ENCODE data around the gene C20orf141. TPM values are rescaled to one million over a fixed set of nuclear protein-coding genes. Genes with fewer than 3 reads are reported as not detected.
"Not testable (repeated sequence)": the region's sequence is repeated elsewhere in the genome, so short reads cannot be mapped to it uniquely, and the experiment has no call there.

The C20orf141 gene, protein sequence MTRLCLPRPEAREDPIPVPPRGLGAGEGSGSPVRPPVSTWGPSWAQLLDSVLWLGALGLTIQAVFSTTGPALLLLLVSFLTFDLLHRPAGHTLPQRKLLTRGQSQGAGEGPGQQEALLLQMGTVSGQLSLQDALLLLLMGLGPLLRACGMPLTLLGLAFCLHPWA
- total RNA-seq, result not detected

DNA sequence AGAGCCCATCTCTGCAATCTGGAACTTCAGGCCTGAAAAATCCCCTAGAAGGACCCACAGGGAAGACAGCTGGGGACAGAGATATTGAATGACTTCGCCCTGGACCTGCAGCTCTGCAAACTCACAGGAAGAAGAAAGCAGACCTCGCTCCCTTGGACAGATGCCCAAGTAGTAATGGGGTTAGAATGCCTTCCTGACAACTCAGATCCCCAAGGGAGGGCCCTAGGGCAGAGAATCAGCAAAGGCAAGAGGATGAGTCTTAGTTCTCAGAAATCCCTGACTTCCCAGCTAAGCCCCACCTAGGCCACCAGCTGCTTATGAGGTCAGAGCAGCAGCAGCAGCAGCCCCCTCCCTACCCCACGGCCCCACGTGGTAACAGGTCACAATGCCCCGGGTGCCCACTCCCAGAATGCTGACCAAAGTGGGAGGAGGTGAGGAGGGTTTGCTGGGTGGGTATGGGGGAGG lies at the start of gene C20orf141:
TSS of gene C20orf141 (plus strand) at position 401 of the 465 bp plus-strand sequence. CDS start 198 bp downstream, outside the sequence.
- no peak for DNase-seq
- Mint-ChIP-seq H3K4me1 (ENCODE audit: low read depth) (no peaks in the 10 kb centered on the region), H3K4me3 (no peak within 1 kb of the TSS), H3K27ac (no peak within 1 kb of the TSS), H3K27me3 (peaks cover 18% of the 10 kb centered on the region), H3K36me3 (ENCODE audit: low read depth) (no peaks in the 10 kb centered on the region), H3K9me3 (peaks cover 6% of the 10 kb centered on the region)
- ATAC-seq, result no peak
- POLR2A ChIA-PET, result no interaction called here
- intact Hi-C loops (cut with micrococcal nuclease), result no loop called here
- TF ChIP-seq, protein P1, sequence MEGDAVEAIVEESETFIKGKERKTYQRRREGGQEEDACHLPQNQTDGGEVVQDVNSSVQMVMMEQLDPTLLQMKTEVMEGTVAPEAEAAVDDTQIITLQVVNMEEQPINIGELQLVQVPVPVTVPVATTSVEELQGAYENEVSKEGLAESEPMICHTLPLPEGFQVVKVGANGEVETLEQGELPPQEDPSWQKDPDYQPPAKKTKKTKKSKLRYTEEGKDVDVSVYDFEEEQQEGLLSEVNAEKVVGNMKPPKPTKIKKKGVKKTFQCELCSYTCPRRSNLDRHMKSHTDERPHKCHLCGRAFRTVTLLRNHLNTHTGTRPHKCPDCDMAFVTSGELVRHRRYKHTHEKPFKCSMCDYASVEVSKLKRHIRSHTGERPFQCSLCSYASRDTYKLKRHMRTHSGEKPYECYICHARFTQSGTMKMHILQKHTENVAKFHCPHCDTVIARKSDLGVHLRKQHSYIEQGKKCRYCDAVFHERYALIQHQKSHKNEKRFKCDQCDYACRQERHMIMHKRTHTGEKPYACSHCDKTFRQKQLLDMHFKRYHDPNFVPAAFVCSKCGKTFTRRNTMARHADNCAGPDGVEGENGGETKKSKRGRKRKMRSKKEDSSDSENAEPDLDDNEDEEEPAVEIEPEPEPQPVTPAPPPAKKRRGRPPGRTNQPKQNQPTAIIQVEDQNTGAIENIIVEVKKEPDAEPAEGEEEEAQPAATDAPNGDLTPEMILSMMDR (IDR thresholded peaks at IDR 0.05), result no peak
- CTCF ChIA-PET, result no interaction called here

DNA sequence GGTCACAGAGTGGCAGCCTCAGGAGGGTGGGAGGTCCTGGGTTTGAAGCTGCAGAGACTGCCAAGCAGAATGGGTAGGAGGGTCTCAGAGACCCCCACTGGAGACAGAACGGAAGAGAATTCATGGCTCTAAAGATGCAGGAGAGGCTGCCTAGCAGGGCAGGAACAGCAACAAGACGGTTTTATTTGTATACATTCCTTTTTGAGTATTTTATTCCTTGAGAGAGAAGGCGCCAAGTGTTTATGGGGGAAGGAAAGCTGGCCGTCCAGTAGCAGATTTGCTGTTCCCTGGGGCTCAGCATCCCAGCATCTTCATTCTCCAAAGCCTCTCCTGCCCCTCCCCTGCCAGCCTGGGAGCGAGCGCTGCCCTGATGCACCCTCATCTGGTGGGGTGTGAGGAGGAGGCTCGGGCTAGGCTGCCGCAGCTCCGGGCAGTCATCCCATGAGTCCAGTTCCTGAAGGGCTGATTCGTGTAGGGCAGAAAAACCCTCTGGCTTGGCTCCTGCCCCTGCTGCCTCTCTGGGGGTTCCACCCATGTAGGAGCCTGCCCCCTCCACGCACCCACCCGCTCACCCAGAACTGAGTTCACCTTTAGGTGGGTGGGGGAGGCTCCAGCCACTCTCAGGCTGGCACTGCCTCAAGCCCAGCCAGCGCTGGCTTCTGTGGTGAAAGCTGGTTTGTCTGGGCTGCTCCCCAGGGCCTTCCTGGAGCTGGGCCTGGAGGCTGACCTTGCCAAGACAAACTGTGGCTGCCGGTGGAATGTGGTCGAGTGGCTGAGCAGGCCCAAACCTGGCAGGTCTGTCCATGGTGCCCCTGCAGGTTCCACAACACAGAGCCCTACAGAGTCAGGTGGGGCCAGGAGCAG lies 46.8 kb upstream of the C20orf141 start:
- CTCF ChIA-PET, result interaction anchor here (1.0 to 3.3 kb wide), 4 partner anchors 13 to 31 kb away, joined by 3 to 14 read pairs (median 5); no protein-coding TSS in a partner anchor
- Mint-ChIP-seq H3K27ac (no peak overlapping the region), H3K9me3 (no peaks in the 10 kb centered on the region), H3K27me3 (peaks cover 8% of the 10 kb centered on the region), H3K4me3 (no peak overlapping the region), H3K36me3 (ENCODE audit: low read depth) (no peaks in the 10 kb centered on the region), H3K4me1 (ENCODE audit: low read depth) (peaks cover 7% of the 10 kb centered on the region)
- intact Hi-C loops (cut with micrococcal nuclease), result no loop called here
- ATAC-seq (no peak), DNase-seq (no peak)
- TF ChIP-seq, protein P1 (IDR thresholded peaks at IDR 0.05), result no peak
- POLR2A ChIA-PET, result no interaction called here

DNA sequence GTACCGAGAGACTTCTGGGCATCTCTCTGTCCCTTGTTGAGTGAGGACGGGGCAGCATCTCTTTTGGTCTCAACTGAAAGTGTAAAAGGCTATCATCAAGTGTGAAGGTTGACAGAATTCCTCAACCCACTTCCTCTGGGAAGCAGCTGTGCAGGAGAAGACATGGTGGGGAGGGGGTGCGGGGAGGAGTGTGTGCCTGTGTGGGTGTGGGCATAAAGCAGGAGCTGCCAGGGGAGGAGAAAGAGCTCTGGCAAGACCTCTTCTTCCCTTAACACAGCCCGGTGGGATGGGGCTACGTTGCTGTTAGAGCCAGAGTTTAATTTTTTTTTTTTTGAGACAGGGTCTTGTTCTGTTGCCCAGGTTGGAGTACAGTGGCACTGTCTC lies 46.2 kb upstream of the C20orf141 start:
- POLR2A ChIA-PET, result interaction anchor here (0.6 kb wide), 1 partner anchor 397 kb away, joined by 3 read pairs; no protein-coding TSS in a partner anchor
- ATAC-seq (no peak), DNase-seq (no peak)
- no peak overlapping the region for H3K27ac Mint-ChIP-seq
- intact Hi-C loops (cut with micrococcal nuclease), result no loop called here
- TF ChIP-seq, protein P1 (IDR thresholded peaks at IDR 0.05), result no peak
- peaks cover 7% of the 10 kb centered on the region for H3K4me1 Mint-ChIP-seq (ENCODE audit: low read depth)
- peaks cover 7% of the 10 kb centered on the region for H3K27me3 Mint-ChIP-seq
- CTCF ChIA-PET, result interaction anchor here (3.3 kb wide), 1 partner anchor 16 kb away, joined by 14 read pairs; no protein-coding TSS in a partner anchor
- H3K4me3 Mint-ChIP-seq, result no peak overlapping the region
- no peaks in the 10 kb centered on the region for H3K9me3 Mint-ChIP-seq
- H3K36me3 Mint-ChIP-seq (ENCODE audit: low read depth), result no peaks in the 10 kb centered on the region

DNA sequence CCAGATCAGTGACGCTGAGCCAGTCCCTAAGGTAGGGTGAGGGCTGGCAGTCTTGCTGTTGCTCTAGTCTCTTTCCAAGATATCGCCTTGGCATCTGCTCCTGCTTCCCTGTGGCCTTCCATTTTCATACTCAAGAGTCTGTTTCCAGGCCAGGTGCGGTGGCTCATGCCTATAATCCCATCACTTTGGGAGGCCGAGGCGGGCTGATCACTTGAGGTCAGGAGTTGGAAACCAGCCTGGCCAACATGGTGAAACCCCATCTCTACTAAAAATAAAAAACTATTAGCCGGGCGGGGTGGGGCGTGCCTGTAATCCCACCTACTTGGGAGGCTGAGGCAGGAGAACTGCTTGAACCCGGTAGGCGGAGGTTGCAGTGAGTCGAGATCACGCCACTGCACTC lies 44.7 kb upstream of the C20orf141 start:
- CTCF ChIA-PET; H3K36me3 Mint-ChIP-seq (ENCODE audit: low read depth); H3K4me1 Mint-ChIP-seq (ENCODE audit: low read depth); POLR2A ChIA-PET; intact Hi-C loops (cut with micrococcal nuclease); DNase-seq; ATAC-seq; H3K27ac Mint-ChIP-seq; H3K27me3 Mint-ChIP-seq; H3K9me3 Mint-ChIP-seq; H3K4me3 Mint-ChIP-seq: not testable (repeated sequence)

DNA sequence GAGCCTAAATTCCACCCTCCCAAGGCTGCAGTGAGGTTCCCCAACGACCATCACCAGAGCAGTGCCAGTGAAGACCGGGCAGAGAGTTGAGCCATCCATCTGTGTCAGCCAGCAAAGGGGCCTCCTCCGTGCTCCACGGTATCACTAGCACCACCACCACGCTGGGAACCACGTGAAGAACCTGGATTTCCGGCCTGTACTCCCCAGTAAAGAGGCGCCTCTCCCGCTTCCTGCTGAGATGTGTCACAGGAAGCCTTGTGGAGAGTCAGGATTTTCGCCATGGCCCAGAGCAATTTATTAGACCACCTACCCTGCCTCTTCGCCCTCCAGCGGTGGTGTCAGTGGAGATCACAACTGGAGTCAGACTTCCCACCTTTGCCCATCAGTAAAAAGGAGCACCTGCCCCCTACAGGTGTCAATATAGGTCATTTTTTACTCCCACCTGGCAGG lies 43.1 kb upstream of the C20orf141 start:
- intact Hi-C loops (cut with micrococcal nuclease), result no loop called here
- ATAC-seq (peak; percentile 30), DNase-seq (no peak)
- CTCF ChIA-PET, result interaction anchor here (0.9 to 1.3 kb wide), 2 partner anchors 29 to 30 kb away, joined by 3 read pairs; partner anchors contain the start of gene CPXM1
- TF ChIP-seq, protein P1 (IDR thresholded peaks at IDR 0.05), result no peak
- no peaks in the 10 kb centered on the region for H3K9me3 Mint-ChIP-seq
- POLR2A ChIA-PET, result no interaction called here
- H3K4me1 Mint-ChIP-seq (ENCODE audit: low read depth), result peaks cover 7% of the 10 kb centered on the region
- H3K27ac Mint-ChIP-seq, result no peak overlapping the region
- no peak overlapping the region for H3K4me3 Mint-ChIP-seq
- peaks cover 8% of the 10 kb centered on the region for H3K27me3 Mint-ChIP-seq
- H3K36me3 Mint-ChIP-seq (ENCODE audit: low read depth), result no peaks in the 10 kb centered on the region

Measured in activated CD8-positive, alpha-beta T cell treated with anti-CD3 and anti-CD28 coated beads for 36 hours (primary cell).